CD4-positive, alpha-beta T cell treated with Interleukin-2 at 100 ng/mL for 4 hours (primary cell): ENCODE data around the gene REPS1.
"Not testable (repeated sequence)": the region's sequence is repeated elsewhere in the genome, so short reads cannot be mapped to it uniquely, and the experiment has no call there.

Experiments
- DNase-seq: peaks from one replicate; pipeline ENCODE4 v3.0.0-alpha.2; 2020; ENCODE audit warnings: low spot score

REPS1 gene

GRCh38 chr6:138987643-138988468 is at the start of gene REPS1:
Gene REPS1, minus strand, starts transcription at chr6:138988253. Its CDS starts 571 bp downstream, at chr6:138987682.
- DNase-seq, result peak; percentile 91

GRCh38 chr6:139037490-139037889 is 49.4 kb upstream of the REPS1 start:
- no peak for DNase-seq

- DNase-seq, result peak; percentile 43
Observed at GRCh38 chr6:139030228-139030963, 42.3 kb upstream of the REPS1 start.

- DNase-seq, result peak; percentile 13
Observed at GRCh38 chr6:139029470-139030227, 41.6 kb upstream of the REPS1 start.

GRCh38 chr6:139028658-139029469 is 40.8 kb upstream of the REPS1 start, which contains the start of gene ABRACL:
Gene ABRACL, plus strand, starts transcription at chr6:139028745. Its CDS starts 5,416 bp downstream, at chr6:139034161.
- peak; percentile 71 for DNase-seq

- DNase-seq, result no peak
Observed at GRCh38 chr6:139028215-139028657, 40.2 kb upstream of the REPS1 start.

- DNase-seq, result peak; percentile 45
Observed at GRCh38 chr6:139027620-139028182, 39.6 kb upstream of the REPS1 start.

GRCh38 chr6:139025416-139025815 is 37.4 kb upstream of the REPS1 start:
- not testable (repeated sequence) for DNase-seq

GRCh38 chr6:139020689-139021088 is 32.6 kb upstream of the REPS1 start:
- DNase-seq, result no peak

GRCh38 chr6:139019722-139020121 is 31.7 kb upstream of the REPS1 start:
- DNase-seq, result no peak

- DNase-seq, result no peak
Observed at GRCh38 chr6:139017227-139017626, 29.2 kb upstream of the REPS1 start.

- no peak for DNase-seq
Observed at GRCh38 chr6:139016337-139017213, 28.5 kb upstream of the REPS1 start.

- no peak for DNase-seq
Observed at GRCh38 chr6:139014945-139015344, 26.9 kb upstream of the REPS1 start.

GRCh38 chr6:139013185-139013800 is 25.2 kb upstream of the REPS1 start:
- no peak for DNase-seq

- DNase-seq, result no peak
Observed at GRCh38 chr6:139011980-139012379, 23.9 kb upstream of the REPS1 start.

GRCh38 chr6:139010674-139011073 is 22.6 kb upstream of the REPS1 start:
- no peak for DNase-seq

- DNase-seq, result no peak
Observed at GRCh38 chr6:139008117-139008516, 20.1 kb upstream of the REPS1 start.

GRCh38 chr6:139007428-139007827 is 19.4 kb upstream of the REPS1 start:
- no peak for DNase-seq

GRCh38 chr6:139006477-139006876 is 18.4 kb upstream of the REPS1 start:
- DNase-seq, result no peak

GRCh38 chr6:139003751-139004150 is 15.7 kb upstream of the REPS1 start:
- DNase-seq, result no peak
